Measurements from ENCODE around the gene ZBTB20.

ZBTB20 gene

DNA sequence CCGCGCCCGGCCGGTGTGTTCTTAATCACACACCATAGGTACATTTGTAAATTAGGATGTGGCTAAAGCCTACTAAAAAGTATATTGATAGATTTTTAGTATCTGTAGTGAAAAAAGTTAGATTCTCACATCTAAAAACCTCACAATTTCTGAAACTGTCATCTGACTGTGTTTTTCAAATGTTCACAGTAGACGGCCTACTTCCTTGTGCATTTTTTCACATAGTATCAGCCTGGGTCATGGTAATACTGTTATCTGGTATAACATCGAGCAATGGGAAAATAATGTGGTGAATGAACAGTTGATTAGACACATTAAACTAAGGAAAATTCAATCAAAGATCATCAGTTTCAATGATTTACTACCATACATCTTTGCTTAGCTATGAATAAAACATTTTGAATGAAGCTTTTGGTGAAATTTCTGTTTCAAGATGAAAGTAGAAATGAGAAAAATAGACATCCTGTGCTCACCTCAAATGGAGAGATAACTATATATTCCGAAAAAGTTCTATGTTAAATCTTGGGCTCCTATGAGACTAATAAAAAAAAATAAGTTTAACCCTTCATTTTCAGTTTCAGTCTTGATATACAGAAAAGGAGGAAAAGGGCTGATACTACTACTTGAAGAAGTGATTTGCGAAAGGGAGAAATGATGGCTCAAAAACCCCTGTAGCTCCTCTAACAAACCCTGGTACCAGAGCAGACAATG is 262.7 kb downstream of the ZBTB20 start:
- Mint-ChIP-seq H3K36me3 (ENCODE audit: low read depth) (no peaks in the 10 kb centered on the region), H3K27me3 (ENCODE audit: low read depth) (no peaks in the 10 kb centered on the region), H3K4me3 (no peak overlapping the region), H3K9me3 (no peaks in the 10 kb centered on the region), H3K27ac (no peak overlapping the region), H3K4me1 (ENCODE audit: low read depth) (peaks cover 3% of the 10 kb centered on the region)
- DNase-seq (ENCODE audit: low spot score): no peak

DNA sequence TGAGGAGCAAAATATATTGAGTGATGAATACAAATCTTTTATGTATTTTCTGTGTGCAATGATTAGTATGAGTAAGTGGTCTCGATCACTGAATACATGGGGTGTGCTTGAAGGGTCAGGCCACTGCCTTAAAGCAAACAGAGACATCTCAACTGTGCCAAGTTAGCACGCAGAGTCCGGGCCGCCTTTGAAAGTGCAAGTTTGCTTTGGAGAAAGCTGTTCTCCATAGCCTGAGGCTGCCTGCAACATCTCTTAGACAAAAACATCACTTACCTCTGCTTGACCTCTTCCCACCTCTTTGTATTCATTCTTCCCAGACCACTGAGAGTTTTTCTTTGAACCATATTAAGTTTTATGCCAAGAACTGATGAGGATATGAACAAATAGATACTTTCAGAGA is 267.0 kb downstream of the ZBTB20 start:
- no peaks in the 10 kb centered on the region for H3K9me3 Mint-ChIP-seq
- H3K4me1 Mint-ChIP-seq (ENCODE audit: low read depth): peaks cover 3% of the 10 kb centered on the region
- H3K36me3 Mint-ChIP-seq (ENCODE audit: low read depth): no peaks in the 10 kb centered on the region
- no peaks in the 10 kb centered on the region for H3K27me3 Mint-ChIP-seq (ENCODE audit: low read depth)
- no peak overlapping the region for H3K4me3 Mint-ChIP-seq
- H3K27ac Mint-ChIP-seq: no peak overlapping the region
- DNase-seq (ENCODE audit: low spot score): no peak

DNA sequence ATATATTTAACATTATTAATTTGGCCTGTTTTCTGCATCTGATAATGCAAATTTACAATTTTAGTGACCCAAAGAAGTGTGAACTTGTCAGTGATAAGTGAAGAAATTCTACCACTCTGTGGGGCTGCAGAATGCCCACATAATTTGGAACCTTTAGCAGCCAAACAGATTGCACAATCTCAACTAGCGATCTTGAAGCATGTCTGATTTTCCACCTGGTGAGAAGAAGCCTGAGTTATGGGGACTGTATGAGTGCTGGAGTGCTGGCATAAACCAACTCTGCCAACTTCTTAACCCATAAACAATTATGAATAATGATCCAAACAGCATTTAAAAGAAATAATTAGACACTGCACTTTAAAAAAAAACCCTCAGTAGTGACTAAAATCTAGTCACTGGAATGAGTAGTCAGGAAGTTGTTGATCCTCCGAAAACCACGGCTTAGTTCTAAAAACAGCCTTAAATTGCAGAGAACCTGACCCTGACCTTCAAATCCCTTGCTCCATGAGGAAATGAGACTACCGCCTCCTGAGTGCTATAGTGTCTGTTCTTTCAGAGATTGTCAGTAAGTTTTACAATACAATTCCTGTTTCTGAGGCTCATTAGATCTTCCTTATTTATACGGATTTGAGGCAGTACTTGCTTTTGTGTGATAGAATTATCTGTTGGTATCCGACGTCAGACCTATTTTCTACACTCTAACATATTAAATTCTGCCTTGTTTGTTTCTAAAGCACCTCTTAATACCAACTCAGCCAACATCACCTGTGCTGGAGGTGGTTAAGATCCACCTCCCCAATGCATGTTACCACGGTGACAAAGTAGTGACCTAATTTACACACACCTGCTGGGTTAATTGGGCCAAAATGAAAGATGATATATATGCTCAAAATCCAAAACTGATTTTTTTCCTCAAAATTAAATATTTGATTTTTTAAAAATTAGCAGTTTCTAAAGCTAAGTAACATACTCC is 267.7 kb downstream of the ZBTB20 start:
- H3K36me3 Mint-ChIP-seq (ENCODE audit: low read depth): no peaks in the 10 kb centered on the region
- no peak for DNase-seq (ENCODE audit: low spot score)
- H3K4me3 Mint-ChIP-seq: no peak overlapping the region
- no peaks in the 10 kb centered on the region for H3K9me3 Mint-ChIP-seq
- no peak overlapping the region for H3K27ac Mint-ChIP-seq
- H3K4me1 Mint-ChIP-seq (ENCODE audit: low read depth): peaks cover 3% of the 10 kb centered on the region
- no peaks in the 10 kb centered on the region for H3K27me3 Mint-ChIP-seq (ENCODE audit: low read depth)

DNA sequence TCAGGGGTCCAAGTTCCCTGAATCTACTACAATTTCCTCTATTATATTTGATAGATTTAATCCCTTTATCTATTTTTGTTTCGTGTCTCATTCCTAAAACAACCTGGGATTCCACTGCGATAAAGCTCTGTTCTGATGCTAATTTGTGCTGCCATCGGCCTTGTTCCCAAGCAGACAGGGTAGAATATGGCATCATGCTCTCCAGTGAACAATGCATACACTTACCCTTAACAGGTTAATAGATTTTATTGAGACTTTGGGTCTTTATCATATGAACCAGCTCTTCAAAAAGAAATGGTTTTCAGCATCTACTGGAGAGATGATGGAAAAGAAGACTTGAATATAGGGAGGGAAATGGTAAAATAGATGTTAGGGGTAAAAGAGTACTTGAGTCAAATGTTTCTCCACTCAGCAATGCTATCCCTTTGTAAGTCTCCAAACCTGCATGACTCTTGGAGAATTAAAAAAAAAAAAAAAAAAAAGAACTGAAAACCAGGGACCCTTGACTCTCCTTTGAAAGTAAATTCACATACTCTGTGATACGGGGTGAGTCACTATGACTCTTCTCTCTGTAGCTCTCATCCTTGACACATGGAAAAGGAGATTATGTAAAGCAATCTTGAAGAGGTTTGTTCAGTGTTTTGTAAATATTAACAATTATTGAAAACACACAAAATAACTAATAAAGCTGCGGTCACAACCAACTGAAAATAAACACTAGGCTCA is 268.8 kb downstream of the ZBTB20 start:
- DNase-seq (ENCODE audit: low spot score): no peak
- no peaks in the 10 kb centered on the region for H3K27me3 Mint-ChIP-seq (ENCODE audit: low read depth)
- H3K27ac Mint-ChIP-seq: no peak overlapping the region
- no peaks in the 10 kb centered on the region for H3K36me3 Mint-ChIP-seq (ENCODE audit: low read depth)
- no peaks in the 10 kb centered on the region for H3K9me3 Mint-ChIP-seq
- H3K4me3 Mint-ChIP-seq: no peak overlapping the region
- H3K4me1 Mint-ChIP-seq (ENCODE audit: low read depth): peaks cover 3% of the 10 kb centered on the region

DNA sequence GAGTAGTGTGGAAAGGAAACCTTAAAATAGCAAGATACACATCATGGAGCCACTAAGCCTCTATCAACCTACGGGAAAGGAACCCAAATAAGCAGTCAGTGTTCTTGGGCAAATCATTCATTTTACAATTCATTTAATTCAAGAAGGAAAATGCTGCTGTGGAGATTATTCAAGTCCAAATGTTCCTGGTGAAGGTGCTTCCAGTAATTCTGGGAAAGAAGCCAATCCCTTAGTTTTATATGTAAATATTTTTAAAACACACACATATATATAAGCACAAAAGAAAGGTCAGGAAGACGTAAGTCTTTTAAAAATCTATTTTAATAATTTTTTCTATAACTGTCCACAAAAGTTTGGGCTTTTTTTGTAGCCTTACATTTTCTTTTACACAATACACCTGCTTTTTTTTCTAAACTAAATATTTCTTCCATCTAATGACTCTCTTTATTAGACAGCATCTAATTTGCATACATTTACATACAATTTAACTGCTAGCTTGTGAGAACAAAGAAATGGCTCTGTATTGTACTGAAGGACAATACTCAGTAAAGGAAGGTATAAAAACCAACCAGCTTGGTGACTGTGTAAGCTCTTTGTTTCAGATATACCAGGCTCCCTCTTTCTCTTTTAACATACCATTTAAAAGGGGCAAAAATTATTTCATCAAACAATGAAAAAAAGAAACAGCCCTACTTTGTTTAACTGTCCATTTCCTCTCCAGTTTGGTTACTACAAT is 269.5 kb downstream of the ZBTB20 start:
- no peaks in the 10 kb centered on the region for H3K9me3 Mint-ChIP-seq

DNA sequence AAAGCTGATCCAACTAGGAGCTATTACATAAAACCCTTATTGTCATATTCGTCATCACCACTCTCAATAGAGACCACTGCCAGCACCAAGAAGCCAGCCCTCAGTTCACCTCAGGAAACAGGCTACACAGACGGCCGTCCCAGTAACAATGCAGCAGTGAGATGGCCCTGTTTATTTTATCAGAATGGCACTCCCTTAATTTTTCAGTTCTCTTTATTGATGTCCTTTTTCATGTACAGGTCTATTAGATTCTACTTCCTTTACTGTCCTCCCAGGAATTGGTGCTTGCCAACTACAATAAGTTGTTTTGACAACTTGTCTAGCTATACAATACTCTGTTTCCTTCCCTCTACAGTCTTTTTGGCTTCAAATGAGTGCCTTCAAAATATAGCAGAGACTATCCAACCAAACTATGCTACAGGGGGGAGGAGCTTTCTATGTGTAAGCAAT is 272.5 kb downstream of the ZBTB20 start:
- H3K4me1 Mint-ChIP-seq (ENCODE audit: low read depth): peaks cover 2% of the 10 kb centered on the region
- no peak overlapping the region for H3K27ac Mint-ChIP-seq
- H3K36me3 Mint-ChIP-seq (ENCODE audit: low read depth): no peaks in the 10 kb centered on the region
- H3K4me3 Mint-ChIP-seq: no peak overlapping the region
- no peak for DNase-seq (ENCODE audit: low spot score)
- H3K27me3 Mint-ChIP-seq (ENCODE audit: low read depth): no peaks in the 10 kb centered on the region
- H3K9me3 Mint-ChIP-seq: no peaks in the 10 kb centered on the region

More for the DNA sequence above, 269.5 kb downstream of the ZBTB20 start:
- no peak overlapping the region for H3K27ac Mint-ChIP-seq
- H3K4me3 Mint-ChIP-seq: no peak overlapping the region
- no peak for DNase-seq (ENCODE audit: low spot score)
- H3K36me3 Mint-ChIP-seq (ENCODE audit: low read depth): no peaks in the 10 kb centered on the region
- no peaks in the 10 kb centered on the region for H3K27me3 Mint-ChIP-seq (ENCODE audit: low read depth)
- peaks cover 3% of the 10 kb centered on the region for H3K4me1 Mint-ChIP-seq (ENCODE audit: low read depth)

DNA sequence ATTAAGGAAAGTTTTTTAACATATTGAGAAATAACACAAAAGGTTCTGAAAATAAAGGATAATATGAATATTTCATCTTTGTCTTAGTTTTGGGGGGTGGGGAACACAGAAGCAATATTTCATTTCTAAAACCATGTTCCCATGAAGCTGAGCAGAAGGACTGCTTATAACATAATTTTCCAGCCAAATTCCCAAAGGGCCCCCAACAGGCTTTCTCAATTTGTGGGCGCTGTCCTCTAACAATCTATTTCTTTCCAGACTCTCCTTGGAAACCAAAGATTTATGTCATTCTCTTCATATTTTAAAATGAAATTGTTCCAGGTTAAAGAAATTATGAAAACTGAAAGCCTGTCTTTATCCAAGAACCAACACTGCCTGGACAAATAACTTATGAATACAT is 273.5 kb downstream of the ZBTB20 start:
- no peak for DNase-seq (ENCODE audit: low spot score)
- H3K4me3 Mint-ChIP-seq: no peak overlapping the region
- H3K4me1 Mint-ChIP-seq (ENCODE audit: low read depth): peaks cover 1% of the 10 kb centered on the region
- no peaks in the 10 kb centered on the region for H3K36me3 Mint-ChIP-seq (ENCODE audit: low read depth)
- no peaks in the 10 kb centered on the region for H3K9me3 Mint-ChIP-seq
- H3K27ac Mint-ChIP-seq: no peak overlapping the region
- H3K27me3 Mint-ChIP-seq (ENCODE audit: low read depth): peaks cover under 1% of the 10 kb centered on the region

DNA sequence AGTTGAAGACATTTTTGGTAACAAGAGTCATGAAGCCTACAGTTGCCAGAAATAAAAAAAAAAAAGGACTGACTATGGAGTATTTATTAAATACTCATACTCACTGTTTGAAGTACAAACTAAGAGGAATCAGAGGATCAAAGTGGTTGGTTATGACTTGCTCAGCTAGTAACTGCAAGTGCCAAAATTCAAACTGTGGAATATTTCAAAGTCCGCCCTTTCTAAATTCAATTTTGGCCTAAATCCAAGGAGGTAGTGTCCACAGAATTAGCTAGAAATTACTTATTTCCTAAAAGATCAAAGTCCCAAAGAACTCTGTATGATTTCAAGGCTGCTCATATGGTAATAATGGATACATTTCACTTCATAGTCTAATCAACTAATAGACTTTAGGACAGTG is 274.5 kb downstream of the ZBTB20 start:
- Mint-ChIP-seq H3K36me3 (ENCODE audit: low read depth) (no peaks in the 10 kb centered on the region), H3K27me3 (ENCODE audit: low read depth) (peaks cover 3% of the 10 kb centered on the region), H3K4me1 (ENCODE audit: low read depth) (peaks cover 1% of the 10 kb centered on the region), H3K27ac (no peak overlapping the region), H3K9me3 (no peaks in the 10 kb centered on the region), H3K4me3 (no peak overlapping the region)
- no peak for DNase-seq (ENCODE audit: low spot score)

DNA sequence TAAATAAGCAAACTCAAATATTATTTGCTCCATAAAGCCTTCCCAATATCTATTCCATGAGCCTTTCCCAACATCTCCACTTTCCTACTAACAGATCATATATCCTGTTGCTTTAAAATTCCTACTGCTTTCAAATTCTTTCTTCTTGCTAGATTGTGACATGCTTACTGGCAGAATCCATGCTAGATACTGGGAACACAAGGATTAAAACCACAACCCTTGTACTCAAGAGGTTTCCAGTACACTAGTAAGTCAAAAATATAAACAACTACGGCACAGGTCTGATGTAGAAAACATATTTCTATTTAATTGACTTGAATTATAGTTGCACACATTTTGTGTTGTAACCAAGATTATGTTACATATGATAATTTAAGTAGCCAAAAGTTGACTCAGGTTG is 275.0 kb downstream of the ZBTB20 start:
- Mint-ChIP-seq H3K27me3 (ENCODE audit: low read depth) (peaks cover 3% of the 10 kb centered on the region), H3K4me3 (no peak overlapping the region), H3K4me1 (ENCODE audit: low read depth) (peaks cover 1% of the 10 kb centered on the region), H3K36me3 (ENCODE audit: low read depth) (no peaks in the 10 kb centered on the region), H3K27ac (no peak overlapping the region), H3K9me3 (no peaks in the 10 kb centered on the region)
- no peak for DNase-seq (ENCODE audit: low spot score)

DNA sequence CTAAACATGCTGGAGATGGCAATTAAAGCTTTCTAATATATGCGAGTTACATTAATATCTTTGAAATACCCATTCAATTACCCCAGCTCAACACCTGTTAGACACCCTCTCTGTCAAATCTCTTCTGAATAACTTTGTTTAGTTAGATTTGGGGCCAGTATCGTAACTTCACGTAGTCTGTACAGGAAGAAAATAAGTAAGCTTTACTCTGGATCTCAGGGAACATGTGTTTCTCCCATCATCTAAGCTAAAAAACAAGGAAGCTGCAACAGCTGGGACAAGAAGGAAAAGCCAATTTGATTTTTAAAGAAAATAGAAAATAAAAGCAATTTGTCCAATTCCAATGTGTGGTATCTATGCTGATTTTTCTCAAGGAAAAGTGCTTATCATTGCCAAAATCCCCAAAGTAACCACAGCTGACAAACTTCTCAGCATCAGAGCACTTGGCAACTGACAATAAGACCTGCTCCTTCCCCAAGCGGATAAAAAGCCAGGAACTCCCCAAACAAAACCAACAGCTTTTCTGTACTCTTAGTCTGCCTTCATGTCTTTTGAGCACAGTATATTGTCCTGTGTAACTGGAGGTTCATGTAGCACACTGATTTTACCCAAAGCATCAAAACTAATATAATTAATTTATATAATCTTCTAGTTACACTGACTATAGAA is 279.1 kb downstream of the ZBTB20 start:
- H3K27me3 Mint-ChIP-seq (ENCODE audit: low read depth): peaks cover 3% of the 10 kb centered on the region
- no peaks in the 10 kb centered on the region for H3K9me3 Mint-ChIP-seq
- no peak for DNase-seq (ENCODE audit: low spot score)
- no peaks in the 10 kb centered on the region for H3K36me3 Mint-ChIP-seq (ENCODE audit: low read depth)
- no peak overlapping the region for H3K27ac Mint-ChIP-seq
- H3K4me3 Mint-ChIP-seq: no peak overlapping the region
- peaks cover 10% of the 10 kb centered on the region for H3K4me1 Mint-ChIP-seq (ENCODE audit: low read depth)

DNA sequence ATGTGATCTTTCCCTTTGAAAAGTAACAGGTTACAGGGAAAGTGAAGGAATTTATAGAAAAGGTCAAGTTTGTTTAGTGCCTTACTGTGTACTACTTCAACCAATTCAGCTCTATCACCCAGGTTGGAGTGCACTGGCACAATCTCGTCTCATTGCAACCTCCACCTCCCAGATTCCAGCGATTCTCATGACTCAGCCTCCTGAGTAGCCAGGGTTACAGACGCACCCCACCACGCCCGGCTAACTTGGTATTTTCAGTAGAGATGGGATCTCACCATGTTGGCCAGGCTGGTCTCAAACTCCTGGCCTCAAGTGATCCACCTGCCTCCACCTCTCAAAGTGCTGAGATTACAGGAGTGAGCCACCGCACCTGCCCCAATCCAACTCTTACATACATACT is 279.7 kb downstream of the ZBTB20 start:
- Mint-ChIP-seq H3K27ac (no peak overlapping the region), H3K4me3 (no peak overlapping the region), H3K9me3 (no peaks in the 10 kb centered on the region), H3K4me1 (ENCODE audit: low read depth) (peaks cover 10% of the 10 kb centered on the region), H3K36me3 (ENCODE audit: low read depth) (no peaks in the 10 kb centered on the region), H3K27me3 (ENCODE audit: low read depth) (peaks cover 3% of the 10 kb centered on the region)
- DNase-seq (ENCODE audit: low spot score): no peak

DNA sequence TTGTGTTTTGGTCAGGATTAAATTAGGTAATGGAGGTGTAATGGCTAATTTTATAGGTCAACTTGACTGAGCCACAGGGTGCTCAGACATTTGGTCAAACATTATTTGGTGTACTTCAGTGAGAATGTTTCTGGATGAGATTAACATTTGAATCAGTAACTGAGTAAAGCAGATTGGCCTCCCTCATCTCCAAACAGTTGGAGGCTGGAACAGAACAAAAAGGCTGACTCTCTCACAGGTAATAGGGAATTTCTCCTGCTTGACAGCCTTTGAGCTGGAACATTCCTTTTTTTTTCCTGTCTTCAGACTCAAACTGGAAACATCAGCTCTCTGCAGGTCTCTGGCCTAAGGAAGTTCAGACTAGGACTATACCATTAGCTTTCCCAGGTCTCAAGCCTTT is 280.7 kb downstream of the ZBTB20 start:
- Mint-ChIP-seq H3K4me3 (no peak overlapping the region), H3K27me3 (ENCODE audit: low read depth) (peaks cover 3% of the 10 kb centered on the region), H3K27ac (no peak overlapping the region), H3K4me1 (ENCODE audit: low read depth) (peaks cover 9% of the 10 kb centered on the region), H3K36me3 (ENCODE audit: low read depth) (no peaks in the 10 kb centered on the region), H3K9me3 (no peaks in the 10 kb centered on the region)
- no peak for DNase-seq (ENCODE audit: low spot score)

DNA sequence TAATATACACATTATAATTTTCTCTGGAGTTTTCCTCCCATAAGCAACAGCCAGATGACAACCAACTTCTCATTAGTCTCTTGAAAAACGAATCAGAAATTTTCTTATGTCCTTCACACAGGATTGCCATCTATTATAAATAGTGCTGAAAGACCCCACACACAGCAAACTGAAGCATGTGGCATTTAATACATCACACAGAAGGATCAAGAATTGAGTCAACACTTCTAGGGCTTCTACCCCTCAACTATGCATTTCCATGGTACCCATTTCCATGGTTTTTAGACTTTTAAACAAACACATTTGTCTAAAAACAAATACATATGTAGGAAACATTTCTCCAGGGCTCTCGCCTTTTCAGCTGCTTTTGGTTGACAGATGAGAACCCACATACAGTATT is 282.1 kb downstream of the ZBTB20 start:
- DNase-seq (ENCODE audit: low spot score): no peak
- Mint-ChIP-seq H3K9me3 (no peaks in the 10 kb centered on the region), H3K27ac (no peak overlapping the region), H3K27me3 (ENCODE audit: low read depth) (peaks cover 3% of the 10 kb centered on the region), H3K4me3 (no peak overlapping the region), H3K4me1 (ENCODE audit: low read depth) (peaks cover 14% of the 10 kb centered on the region), H3K36me3 (ENCODE audit: low read depth) (no peaks in the 10 kb centered on the region)

Data from T-helper 2 cell treated with Interferon-gamma antibody and Interleukin-4, amounts not matched to agents 5 μg/mL and 100 μg/mL, for 36 hours (primary cell).